CD4-positive, alpha-beta T cell treated with Interleukin-1 beta for 1 hour (primary cell): ENCODE measurements around the gene CRB2.
"Not testable (repeated sequence)": the region's sequence is repeated elsewhere in the genome, so short reads cannot be mapped to it uniquely, and the experiment has no call there.

ENCODE experiments used
- DNase-seq, 2 donors: peaks; one replicate each; pipeline ENCODE4 v3.0.0-alpha.2; 2020 to 2022

Gene CRB2

GRCh38 chr9:123383512-123384170 is 27.6 kb downstream of the CRB2 start:
- no peak for DNase-seq

DNA sequence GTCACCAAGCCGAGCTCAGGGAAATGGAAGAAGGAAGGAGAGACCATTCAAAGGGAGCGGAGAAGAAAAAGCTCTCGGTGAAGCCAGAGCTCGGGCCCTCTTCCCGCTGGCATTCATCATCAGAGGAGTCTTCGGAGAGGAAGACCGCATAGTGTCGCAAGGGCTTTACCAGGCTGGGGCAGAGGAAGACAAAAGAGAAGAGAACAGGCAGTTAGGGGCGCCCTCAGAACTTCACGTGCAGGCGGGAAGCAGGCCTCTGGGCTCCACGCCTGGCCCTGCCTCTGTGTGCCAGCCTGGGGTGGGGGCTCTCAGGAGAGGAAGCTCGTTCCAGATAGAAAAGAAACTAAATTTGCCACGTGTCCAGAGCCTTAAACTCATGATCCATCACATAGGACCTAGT is 31.7 kb downstream of the CRB2 start:
- DNase-seq = no peak

DNA sequence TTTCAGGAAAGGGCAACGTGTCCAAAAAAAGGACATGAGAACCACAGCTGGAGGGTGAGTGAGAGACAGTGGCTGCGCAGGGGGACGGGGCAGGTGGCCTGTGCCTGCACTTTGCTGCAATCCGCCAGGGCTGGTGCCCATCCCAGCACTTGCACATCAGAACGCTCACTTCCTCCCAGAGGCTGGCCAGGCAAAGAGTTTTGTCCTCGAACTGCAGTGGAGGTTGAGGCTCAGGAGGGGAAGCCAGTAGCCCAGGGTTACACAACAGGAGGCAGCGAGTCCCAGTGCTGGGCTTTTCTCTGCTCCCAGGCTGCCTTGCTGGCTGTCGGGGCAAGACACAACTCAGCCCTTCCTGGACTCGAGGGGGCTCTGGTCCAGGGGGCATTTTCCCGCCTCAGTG is 33.1 kb downstream of the CRB2 start:
- no peak for DNase-seq

- no peak for DNase-seq
Measured at GRCh38 chr9:123389698-123390097, 33.7 kb downstream of the CRB2 start.

DNA sequence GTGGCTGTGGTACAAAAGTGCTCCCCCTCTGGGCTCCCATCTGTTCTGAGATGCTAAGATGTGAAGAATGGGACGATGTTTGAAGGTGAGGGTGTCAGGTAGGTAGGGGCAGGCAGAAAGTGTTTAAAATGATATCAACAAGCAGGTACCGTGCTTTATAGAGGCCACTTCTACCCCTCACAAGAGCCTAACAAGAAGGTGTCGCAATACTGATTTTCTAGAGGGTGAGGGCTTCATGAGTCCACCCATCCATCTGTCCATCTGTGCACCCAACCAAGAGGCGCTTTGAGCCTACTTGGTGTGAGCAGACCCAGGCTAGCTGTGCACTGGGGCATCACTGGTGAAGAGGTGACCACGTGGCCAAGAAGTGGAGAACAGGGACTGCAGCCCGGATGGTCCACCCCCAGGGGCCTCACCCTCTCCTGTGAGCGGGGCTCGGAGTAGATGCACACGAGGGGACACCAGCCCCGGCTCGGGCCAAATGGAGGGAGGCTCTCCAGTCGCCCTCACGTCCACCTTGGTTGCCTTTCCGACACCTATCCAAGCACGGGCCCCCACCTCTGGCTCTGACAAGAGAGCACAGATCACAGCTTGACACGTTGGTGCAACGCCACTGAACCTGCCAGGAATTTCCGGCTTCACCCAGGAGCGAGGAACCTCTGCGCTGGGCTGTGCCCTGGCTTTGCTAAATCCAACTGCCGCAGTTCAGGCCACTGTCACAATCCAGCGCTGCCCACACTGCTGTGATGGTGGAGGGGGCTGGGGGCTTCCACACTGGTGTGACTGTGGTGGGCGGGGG is 34.5 kb downstream of the CRB2 start:
- DNase-seq = no peak

- no peak for DNase-seq
Measured at GRCh38 chr9:123391233-123391632, 35.2 kb downstream of the CRB2 start.

GRCh38 chr9:123391946-123392345 is 35.9 kb downstream of the CRB2 start:
- no peak for DNase-seq

DNA sequence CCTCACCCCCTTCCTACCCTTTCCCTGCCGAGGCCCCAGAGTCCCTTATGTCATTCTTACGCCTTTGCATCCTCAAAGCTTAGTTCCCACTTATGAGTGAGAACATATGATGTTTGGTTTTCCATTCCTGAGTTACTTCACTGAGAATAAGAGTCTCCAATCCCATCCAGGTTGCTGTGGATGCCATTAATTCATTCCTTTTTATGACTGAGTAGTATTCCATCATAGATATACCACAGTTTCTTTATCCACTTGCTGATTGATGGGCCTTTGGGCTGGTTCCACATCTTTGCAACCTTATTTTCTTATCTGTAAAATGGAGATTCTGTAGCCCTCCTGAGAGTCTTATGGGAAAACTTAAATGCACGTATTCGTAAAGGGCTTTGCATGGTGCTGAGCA is 36.8 kb downstream of the CRB2 start:
- no peak for DNase-seq

DNA sequence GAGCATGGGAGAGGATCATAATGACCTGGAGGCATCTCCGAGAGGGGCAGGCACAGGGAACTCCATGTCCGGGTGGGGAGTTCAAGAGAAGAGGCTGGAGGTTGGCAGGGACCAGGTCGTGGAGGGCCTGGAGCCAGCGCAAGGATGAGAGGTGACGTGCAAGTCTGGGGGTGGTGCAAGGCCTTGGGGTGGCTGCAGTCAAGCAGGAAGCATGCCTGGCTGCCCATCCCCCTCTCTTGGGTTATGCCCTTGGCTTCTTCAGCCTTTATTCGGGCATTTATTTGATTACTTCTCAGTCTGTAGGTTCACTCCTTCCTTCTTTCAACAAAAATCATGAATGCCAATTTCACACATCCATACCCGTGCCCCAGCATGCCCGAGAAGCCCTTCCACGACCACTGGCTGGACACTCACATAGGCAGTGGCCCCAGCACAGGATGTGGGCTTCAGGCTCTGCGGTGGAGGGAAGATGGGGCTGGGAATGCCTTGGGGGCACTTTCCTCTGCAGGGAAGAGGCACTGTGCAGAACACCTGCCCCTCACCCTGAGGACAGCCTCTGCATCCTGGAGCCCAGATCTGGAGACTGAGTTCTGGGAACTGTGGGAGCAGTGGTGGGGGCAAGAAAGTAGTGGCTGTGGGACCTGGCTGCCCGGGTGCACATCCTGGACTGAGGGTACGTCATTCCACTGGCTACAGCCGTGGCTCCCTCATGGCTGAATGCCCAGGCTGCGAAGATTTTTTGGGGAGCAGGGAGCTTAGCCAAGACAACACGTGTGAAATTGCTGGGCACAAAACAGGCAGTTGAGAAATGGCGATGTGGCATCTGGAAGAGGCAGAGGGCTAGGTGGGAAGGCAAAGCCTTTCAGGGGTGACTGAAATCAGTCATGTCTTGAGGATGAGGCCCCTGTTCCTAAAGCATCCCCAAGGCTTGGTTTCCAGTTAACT is 38.6 kb downstream of the CRB2 start:
- DNase-seq = no peak

DNA sequence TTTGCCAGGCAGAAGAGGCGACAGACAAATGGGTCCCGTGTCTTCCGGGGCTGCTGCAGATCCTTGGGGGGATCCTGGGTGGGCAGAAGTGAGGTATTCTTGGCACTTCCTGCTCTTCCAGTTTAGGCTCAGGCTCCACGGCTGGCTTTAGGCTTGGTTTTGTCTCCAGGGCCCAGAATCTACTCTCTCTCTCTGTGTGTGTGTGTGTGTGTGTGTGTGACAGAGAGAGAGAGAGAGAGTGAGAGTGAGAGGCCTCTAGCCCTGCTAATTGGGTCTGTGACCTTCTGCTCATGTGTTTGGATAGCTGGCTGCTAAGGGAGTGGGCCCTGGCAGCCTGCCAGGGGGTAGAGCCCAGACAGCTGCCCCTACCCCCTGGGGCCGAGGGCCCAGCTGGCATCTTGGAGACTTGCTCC is 39.3 kb downstream of the CRB2 start:
- DNase-seq = no peak

DNA sequence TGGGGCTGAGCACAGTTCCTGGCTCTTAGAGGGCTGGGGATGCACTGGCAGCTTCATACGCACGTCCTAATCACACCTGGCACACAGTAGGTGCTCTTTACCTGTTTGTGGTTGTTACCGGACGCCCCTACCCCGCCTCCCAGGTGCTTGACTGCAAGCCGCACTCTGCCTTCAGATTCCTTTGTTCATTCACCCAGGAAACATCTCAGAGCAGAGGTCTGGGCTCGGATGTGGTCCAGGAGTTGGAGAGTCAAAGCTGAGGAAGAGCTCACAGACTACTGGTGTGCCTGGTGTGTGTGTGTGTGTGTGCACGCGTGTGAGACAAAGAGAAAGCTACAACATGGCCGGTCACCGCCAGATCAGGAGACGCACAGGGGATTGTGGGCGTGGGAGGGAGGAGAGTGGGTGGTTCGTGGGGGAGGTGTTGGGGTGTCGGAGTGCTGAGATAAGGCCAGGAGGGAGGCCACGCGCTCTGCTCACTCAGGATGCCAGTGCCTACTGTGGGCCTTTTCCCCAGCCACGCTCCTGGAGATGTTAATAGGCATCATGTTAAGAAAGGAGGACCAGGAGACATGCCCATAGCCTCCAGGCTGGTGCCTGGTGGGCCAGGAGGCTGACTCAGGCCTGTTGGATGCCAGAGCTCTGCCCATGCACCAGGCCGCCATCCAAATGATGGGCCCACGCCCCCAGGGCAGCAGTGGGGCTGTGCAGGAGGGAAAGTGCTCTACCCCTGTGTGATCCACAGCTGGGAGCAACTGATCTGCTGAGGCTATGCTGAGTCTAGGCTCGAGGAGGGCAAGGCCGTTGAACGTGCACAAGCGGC is 39.9 kb downstream of the CRB2 start:
- DNase-seq = no peak

GRCh38 chr9:123397975-123398374 is 42.0 kb downstream of the CRB2 start:
- DNase-seq = no peak

GRCh38 chr9:123398938-123399337 is 42.9 kb downstream of the CRB2 start:
- not testable (repeated sequence) for DNase-seq

DNA sequence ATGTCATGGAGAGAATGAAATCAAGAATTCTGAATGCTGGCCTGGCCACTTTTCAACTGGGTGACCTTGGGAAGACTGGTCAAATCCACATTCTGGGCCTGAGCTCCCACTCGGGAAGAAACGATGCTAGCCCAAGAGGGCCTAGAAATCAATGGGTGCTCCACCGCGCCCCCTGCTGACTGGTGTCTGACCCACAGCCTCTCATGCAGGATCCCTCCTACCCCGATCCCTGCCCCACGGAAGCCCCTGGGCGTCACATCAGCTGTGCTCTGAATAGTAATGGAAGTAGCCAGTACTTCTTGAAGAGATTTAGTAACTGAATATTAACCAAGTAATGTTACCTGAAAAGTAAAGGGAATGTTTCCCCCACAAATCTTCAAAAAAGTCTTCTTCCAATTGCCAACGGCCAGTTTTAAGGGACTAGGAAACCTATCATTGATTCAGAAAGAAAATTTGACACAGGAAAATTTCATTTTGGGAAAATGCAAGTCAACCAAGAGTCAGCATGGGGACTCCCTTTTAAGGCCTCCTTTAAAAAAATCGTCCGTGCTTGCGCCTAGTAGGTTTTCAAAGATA is 43.9 kb downstream of the CRB2 start:
- no peak for DNase-seq

- DNase-seq = no peak
Measured at GRCh38 chr9:123400926-123401503, 45.0 kb downstream of the CRB2 start.

GRCh38 chr9:123401879-123402513 is 46.0 kb downstream of the CRB2 start:
- DNase-seq = peak in 1 of 2 donors; percentile 6

GRCh38 chr9:123402981-123403509 is 47.0 kb downstream of the CRB2 start:
- DNase-seq = no peak

- no peak for DNase-seq
Measured at GRCh38 chr9:123406016-123406415, 50.0 kb downstream of the CRB2 start.

DNA sequence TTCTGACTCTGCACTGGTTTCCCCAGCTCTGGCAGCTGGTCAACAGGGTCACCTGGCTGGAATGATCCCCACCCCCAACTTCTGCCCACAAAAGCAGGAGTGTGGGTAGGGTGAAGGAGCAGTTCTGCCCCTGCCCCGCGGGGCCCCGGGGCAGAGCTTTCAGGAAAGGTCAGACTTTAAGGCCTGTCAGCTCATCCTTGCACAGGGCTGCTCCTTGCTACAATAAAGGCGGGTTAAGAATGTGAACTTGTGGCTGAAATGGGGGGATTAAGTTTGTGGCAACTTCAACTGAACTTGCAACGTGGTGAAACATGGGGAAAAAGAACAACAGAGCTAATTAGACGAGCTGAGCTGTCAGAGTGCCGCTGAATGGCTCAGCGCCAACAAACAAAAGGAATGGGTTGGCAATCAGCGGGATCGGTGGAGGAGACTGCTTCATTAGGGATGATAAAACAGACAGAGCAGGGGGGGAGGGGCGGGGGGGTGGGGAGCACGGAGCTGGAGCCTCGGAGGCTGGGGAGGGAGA is 50.8 kb downstream of the CRB2 start:
- DNase-seq = no peak

GRCh38 chr9:123407217-123407851 is 51.3 kb downstream of the CRB2 start:
- DNase-seq = no peak
